GM12891 (cell line): ENCODE results near the gene RBBP4.

Source experiments
- POLR2A ChIP-seq: IDR thresholded peaks from 2 replicates; pipeline ENCODE4 v1.6.1; 2011; ENCODE audit warnings: low read depth, low read length, control low read depth
- POLR2AphosphoS5 ChIP-seq: IDR thresholded peaks from 2 replicates; pipeline ENCODE4 v1.6.1; 2011; ENCODE audit warnings: low read depth, low read length, control low read depth
- SPI1 ChIP-seq: IDR thresholded peaks from 2 replicates; pipeline ENCODE4 v1.6.1; 2011; ENCODE audit warnings: low read depth, low read length, control low read depth

DNA sequence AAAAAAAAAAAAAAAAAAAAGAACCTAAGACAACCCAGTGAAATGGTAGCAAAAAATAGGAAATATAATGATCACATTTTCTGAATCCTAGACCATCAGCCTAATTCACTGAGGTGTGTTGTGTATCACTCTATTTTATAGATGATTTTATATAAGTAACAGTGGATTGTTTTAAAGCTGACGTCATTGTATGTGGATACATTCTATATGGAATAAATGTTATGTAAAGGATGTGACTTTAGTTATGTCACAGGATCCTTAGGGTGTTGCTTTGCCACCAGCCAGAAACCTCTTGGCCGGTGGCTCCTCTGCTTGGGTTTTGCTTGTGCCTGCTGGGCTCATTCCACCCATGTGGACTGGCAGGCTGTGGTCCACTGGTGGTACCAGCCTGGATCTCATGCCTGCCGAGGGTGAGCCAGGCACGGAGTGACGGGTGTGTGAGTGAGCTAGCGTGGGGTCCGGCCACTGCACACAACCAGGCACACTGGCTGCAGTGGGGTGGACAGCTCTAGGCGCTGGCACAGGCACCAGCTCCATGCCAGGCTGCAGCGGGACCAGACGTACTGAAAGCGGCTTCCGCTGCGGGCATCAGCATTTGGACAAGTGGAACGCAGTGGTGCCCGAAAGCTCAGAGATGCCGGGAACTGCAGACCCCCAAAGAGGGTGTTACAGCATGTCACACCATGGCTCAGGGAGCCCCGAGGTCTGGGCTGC is 45.1 kb upstream of the RBBP4 start:
- TF ChIP-seq POLR2AphosphoS5 (no peak), POLR2A (no peak), SPI1 (no peak)
